Measurements from ENCODE around the gene TMEM69. TPM values are rescaled to one million over a fixed set of nuclear protein-coding genes. Genes with fewer than 3 reads are reported as not detected.

TMEM69 gene
- total RNA-seq, 1 experiment from 2014 or later: 19.1 TPM

DNA sequence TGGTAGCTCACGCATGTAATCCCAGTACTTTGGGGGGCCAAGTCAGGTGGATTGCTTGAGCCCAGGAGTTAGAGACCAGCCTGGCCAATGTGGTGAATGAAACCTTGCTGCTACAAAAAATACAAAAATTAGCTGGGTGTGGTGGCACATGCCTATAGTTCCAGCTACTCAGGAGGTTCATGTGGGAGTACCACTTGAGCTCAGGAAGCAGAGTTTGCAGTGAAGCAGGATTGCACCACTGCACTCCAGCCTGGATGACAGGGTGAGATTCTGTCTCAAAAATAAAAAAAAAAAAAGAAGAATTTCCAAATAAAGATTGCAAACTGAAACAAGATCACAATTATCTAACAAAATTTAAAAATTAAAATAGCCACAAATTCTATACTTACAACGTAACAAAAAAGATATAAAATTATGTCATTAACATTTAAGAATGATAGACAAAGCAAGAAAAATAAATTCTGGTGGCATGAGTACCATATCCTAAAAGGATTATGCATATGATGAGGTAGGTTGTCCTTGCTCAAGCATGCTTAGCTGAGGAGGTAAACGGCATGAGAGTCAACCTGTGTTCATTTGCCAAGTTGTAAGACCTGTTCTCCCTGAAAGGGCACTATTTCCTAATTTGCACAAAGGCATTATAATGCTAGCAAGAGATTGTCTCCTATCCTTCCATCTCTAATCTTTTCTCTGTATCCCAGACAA lies 42.2 kb downstream of the TMEM69 start:
- ATAC-seq: no peak
- intact Hi-C loops (cut with micrococcal nuclease; ENCODE audit: unreplicated experiment): no loop called here
- POLR2A ChIA-PET: no interaction called here

DNA sequence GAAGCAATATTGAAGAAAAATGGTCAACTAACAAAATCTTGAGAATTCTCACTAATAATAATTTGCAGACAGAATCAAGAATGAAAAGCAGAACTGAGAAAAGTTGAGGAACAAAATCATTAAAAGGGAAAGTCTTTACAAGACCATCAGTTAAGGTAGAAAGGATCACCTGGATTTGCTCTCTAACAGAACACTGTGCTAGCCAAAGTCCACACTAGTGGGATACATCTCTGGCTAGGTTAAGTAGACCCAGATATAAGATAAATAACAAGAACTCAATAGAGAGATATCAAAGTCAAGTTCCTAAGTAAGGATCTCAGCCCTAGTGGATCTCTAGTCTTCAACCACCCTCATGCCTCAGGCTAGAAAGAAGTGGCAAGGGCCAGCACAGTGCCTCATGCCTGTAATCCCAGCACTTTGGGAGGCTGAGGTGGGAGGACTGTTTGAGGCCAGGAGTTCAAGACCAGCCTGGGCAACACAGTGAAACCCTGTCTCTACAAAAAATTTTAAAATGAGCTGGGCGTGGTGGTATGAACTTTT lies 42.9 kb downstream of the TMEM69 start:
- POLR2A ChIA-PET: no interaction called here
- intact Hi-C loops (cut with micrococcal nuclease; ENCODE audit: unreplicated experiment): no loop called here
- H3K27ac ChIP-seq (ENCODE audit: low read length): no peak overlapping the region
- ATAC-seq (no peak), DNase-seq (ENCODE audit: low read depth, low spot score) (no peak)
- H3K9me3 ChIP-seq (ENCODE audit: control insufficient read depth, insufficient read depth, low read depth, low read length): no peaks in the 10 kb centered on the region
- in situ Hi-C loops (cut with HindIII; ENCODE audit: low pct_unique_long_range_greater_than_20kb, low sequenced_read_pairs): no loop called here
- no peak overlapping the region for H3K4me3 ChIP-seq (ENCODE audit: low read depth in 2 of 2, low read length in 2 of 2)
- TF ChIP-seq, protein P1, sequence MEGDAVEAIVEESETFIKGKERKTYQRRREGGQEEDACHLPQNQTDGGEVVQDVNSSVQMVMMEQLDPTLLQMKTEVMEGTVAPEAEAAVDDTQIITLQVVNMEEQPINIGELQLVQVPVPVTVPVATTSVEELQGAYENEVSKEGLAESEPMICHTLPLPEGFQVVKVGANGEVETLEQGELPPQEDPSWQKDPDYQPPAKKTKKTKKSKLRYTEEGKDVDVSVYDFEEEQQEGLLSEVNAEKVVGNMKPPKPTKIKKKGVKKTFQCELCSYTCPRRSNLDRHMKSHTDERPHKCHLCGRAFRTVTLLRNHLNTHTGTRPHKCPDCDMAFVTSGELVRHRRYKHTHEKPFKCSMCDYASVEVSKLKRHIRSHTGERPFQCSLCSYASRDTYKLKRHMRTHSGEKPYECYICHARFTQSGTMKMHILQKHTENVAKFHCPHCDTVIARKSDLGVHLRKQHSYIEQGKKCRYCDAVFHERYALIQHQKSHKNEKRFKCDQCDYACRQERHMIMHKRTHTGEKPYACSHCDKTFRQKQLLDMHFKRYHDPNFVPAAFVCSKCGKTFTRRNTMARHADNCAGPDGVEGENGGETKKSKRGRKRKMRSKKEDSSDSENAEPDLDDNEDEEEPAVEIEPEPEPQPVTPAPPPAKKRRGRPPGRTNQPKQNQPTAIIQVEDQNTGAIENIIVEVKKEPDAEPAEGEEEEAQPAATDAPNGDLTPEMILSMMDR (IDR thresholded peaks at IDR 0.05): no peak
- H3K27me3 ChIP-seq (ENCODE audit: control insufficient read depth, insufficient read depth, low read length): no peaks in the 10 kb centered on the region
- CTCF ChIA-PET: no interaction called here
- H3K36me3 ChIP-seq (ENCODE audit: control insufficient read depth, insufficient read depth, low read length): peaks cover 6% of the 10 kb centered on the region
- BruUV-seq (replicated peaks): no TSS peak
- no peaks in the 10 kb centered on the region for H3K4me1 ChIP-seq (ENCODE audit: control insufficient read depth, insufficient read depth, low read length)

More for the DNA sequence above, 42.2 kb downstream of the TMEM69 start:
- in situ Hi-C loops (cut with HindIII; ENCODE audit: low pct_unique_long_range_greater_than_20kb, low sequenced_read_pairs): no loop called here
- Histone ChIP-seq H3K9me3 (ENCODE audit: control insufficient read depth, insufficient read depth, low read depth, low read length) (no peaks in the 10 kb centered on the region), H3K36me3 (ENCODE audit: control insufficient read depth, insufficient read depth, low read length) (peaks cover 6% of the 10 kb centered on the region), H3K4me3 (ENCODE audit: low read depth in 2 of 2, low read length in 2 of 2) (no peak overlapping the region), H3K27me3 (ENCODE audit: control insufficient read depth, insufficient read depth, low read length) (no peaks in the 10 kb centered on the region), H3K4me1 (ENCODE audit: control insufficient read depth, insufficient read depth, low read length) (no peaks in the 10 kb centered on the region), H3K27ac (ENCODE audit: low read length) (no peak overlapping the region)
- no peak for DNase-seq (ENCODE audit: low read depth, low spot score)
- CTCF ChIA-PET: no interaction called here
- TF ChIP-seq TCF7L2 (IDR thresholded peaks at IDR 0.05; ENCODE audit: low read depth, low read length): no peak
- TF ChIP-seq POLR2AphosphoS5 (IDR thresholded peaks at IDR 0.05; ENCODE audit: low read depth, low read length): no peak
- TF ChIP-seq, protein P1 (IDR thresholded peaks at IDR 0.05): no peak
- TF ChIP-seq SIN3A (IDR thresholded peaks at IDR 0.05; ENCODE audit: borderline replicate concordance, insufficient read depth, low read depth, low read length): no peak
- TF ChIP-seq, protein P2, sequence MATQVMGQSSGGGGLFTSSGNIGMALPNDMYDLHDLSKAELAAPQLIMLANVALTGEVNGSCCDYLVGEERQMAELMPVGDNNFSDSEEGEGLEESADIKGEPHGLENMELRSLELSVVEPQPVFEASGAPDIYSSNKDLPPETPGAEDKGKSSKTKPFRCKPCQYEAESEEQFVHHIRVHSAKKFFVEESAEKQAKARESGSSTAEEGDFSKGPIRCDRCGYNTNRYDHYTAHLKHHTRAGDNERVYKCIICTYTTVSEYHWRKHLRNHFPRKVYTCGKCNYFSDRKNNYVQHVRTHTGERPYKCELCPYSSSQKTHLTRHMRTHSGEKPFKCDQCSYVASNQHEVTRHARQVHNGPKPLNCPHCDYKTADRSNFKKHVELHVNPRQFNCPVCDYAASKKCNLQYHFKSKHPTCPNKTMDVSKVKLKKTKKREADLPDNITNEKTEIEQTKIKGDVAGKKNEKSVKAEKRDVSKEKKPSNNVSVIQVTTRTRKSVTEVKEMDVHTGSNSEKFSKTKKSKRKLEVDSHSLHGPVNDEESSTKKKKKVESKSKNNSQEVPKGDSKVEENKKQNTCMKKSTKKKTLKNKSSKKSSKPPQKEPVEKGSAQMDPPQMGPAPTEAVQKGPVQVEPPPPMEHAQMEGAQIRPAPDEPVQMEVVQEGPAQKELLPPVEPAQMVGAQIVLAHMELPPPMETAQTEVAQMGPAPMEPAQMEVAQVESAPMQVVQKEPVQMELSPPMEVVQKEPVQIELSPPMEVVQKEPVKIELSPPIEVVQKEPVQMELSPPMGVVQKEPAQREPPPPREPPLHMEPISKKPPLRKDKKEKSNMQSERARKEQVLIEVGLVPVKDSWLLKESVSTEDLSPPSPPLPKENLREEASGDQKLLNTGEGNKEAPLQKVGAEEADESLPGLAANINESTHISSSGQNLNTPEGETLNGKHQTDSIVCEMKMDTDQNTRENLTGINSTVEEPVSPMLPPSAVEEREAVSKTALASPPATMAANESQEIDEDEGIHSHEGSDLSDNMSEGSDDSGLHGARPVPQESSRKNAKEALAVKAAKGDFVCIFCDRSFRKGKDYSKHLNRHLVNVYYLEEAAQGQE (IDR thresholded peaks at IDR 0.05; ENCODE audit: insufficient read depth in 1 of 2, low read depth in 2 of 2, low read length in 1 of 2): no peak
- BruUV-seq (replicated peaks): no TSS peak
